GM19438 (cell line): Measurements from ENCODE around the gene CPNE9.

Experiments
- ATAC-seq: cut with Tn5 transposase; IDR thresholded peaks from one replicate; pipeline ENCODE4 v1.9.1; 2021; ENCODE audit warnings: low read depth; ENCODE audit not compliant: unreplicated experiment

Gene CPNE9

GRCh38 chr3:9743548-9743947 is 39.9 kb downstream of the CPNE9 start:
- ATAC-seq, result no peak

DNA sequence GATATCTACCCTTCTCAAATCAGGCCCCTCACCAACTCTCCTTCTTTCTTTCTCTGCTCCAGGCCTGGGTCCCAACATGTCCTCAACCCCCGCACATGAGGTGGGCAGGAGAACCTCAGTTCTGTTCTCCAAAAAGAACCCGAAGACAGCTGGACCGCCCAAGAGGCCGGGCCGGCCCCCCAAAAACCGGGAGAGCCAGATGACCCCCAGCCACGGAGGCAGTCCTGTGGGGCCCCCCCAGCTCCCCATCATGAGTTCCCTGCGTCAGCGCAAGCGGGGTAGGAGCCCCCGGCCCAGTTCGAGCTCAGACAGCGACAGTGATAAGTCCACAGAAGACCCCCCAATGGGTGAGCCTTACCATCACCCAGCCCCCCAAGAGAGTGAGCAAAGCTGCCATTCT is 40.5 kb downstream of the CPNE9 start:
- ATAC-seq, result no peak

GRCh38 chr3:9745521-9745920 is 41.9 kb downstream of the CPNE9 start:
- no peak for ATAC-seq

DNA sequence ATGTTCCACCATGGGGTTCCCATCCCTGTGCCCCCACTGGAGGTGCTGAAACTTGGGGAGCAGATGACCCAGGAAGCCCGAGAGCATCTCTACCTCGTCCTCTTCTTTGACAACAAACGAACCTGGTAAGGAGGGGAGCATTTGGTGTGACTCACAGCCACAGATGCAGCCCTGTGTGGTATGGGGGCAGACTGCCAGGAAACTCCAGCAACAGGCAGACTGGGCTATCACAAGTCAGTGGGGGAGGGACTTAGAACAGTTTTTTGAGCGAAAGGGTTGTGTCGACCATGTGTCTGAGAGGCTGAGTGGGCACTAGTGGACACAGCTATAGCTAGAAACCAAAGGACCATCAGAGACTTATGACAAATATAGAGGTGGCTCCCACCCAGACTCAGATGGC is 42.7 kb downstream of the CPNE9 start:
- ATAC-seq, result no peak

GRCh38 chr3:9747267-9747666 is 43.6 kb downstream of the CPNE9 start:
- ATAC-seq, result no peak

- no peak for ATAC-seq
These were observed 44.4 kb downstream of the CPNE9 start for GRCh38 chr3:9748031-9748430.

DNA sequence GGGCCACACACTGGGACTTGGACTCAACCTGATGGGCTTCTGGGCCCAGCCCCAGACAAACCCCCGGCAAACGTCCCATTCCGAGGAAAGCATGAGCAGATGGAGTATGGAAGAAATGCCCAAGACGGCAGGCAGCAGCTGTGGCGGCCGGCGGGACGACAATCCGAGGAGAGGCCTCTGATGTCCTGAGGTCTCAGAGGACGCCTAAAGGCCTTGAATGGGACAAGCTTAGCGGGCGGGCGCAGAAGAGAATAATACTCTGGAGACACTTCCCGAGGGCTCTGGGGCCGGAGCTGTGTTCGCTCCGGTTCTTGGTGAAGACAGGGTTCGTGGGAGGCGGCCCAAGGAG is 45.6 kb downstream of the CPNE9 start:
- ATAC-seq, result peak; percentile 4

GRCh38 chr3:9749645-9750555 is 46.3 kb downstream of the CPNE9 start, which contains the start of gene OGG1:
Gene OGG1 (plus strand): TSS chr3:9749952. CDS start chr3:9750287, 335 bp downstream.
- peak; percentile 93 for ATAC-seq

DNA sequence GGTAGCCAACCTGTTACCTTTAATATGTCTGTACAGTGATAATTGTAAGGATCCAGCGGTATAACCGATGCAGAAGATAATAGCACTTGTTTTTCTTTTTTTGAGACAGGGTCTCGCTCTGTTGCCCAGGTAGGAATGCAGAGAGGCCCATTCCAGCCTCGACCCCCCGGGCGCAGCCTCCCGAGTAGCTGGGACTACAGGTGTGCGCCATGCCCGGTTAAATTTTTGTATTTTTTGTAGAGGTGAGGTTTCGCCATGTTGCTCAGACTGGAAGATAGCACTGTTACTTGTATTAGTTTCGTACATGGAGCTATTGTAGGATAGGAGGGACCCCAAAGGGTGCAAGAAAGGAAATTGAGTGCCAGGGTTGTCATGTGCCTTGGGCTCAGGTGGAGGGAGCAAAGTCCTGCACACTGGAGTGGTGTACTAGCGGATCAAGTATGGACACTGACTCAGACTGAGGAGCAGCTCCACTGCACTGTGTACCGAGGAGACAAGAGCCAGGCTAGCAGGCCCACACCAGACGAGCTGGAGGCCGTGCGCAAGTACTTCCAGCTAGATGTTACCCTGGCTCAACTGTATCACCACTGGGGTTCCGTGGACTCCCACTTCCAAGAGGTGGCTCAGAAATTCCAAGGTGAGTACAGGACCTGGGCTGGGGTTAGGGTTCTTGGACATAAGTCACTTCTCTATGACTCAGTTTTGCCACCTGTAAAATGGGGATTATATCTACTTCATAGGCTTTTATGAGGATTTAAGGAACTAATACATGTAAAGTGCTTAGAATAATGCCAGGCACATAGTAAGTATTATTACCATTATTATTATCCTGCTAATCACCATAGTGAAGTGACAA is 47.2 kb downstream of the CPNE9 start:
- no peak for ATAC-seq

GRCh38 chr3:9754678-9755077 is 51.0 kb downstream of the CPNE9 start:
- ATAC-seq, result no peak

DNA sequence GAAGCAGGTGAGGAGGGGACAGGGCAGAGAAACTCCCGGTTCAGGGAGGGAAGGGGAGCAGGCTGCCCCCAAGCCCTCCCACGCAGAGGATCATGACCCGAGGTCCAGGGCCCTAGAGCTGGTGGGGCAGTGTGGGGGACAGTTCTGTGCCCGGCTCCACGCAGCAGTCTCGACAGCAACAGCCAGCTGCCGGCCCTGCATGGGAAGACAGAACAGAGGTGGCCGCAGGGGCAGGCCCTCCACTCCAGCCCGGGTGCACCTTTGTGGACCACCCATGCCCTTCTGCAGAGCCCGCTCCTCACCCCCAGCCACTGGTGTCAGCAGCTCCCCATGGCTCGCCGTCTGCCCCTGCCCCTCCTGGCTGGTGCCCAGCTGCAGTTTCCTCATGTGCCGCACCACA is 53.8 kb downstream of the CPNE9 start:
- no peak for ATAC-seq

DNA sequence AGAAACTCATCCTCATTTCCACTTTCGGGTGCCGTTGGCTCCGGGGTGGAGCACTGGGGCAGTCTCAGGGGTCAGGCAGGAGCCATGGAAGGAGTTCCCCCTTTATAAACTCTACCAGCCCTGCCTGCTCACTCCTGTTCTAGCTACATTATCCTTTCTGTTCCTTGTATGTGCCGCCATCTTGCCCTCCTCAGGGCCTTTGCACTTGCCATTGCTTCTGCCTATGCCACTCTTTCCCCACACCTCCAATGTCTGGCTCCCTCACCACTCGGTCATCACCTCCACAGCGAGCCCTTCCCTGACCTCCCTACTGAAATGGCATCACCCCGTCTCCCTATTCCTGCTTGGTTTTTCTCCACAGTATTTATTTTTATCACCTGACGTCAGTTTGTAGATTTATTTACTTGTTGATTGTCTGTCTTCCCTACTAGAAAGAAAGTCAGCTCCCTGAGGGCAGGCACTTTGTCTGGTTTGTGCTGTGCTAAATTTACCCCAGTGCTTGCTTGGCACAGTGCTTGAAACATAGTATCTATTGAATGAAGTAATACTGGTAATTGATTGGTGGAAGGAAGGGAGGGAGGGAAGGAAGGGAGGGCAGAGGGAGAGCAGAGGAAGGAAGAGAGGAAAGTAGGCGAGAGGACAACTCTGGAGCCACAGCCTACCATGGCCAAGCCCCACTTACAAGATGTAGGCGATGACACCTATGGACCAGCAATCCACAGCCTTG is 57.3 kb downstream of the CPNE9 start:
- ATAC-seq, result no peak

DNA sequence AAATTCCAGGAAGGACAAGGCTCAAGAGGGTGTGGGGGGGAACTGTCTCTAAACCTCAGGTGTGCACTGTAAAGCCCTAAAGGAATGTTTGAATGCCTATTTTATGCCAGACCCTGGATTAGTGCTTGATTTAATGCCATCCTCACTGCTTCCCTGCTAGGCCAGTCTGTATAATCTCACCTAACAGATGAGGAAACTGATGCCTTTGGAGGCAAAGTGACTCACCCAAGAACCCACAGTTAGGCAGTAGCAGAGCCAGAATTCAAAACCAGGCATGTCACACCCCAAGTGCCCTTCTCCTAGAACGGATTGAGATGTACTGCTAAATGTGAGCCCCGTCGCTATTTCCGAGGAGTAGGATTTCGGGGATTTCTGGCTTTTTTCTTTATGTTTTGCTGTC is 58.3 kb downstream of the CPNE9 start:
- ATAC-seq, result no peak

- ATAC-seq, result no peak
These were observed 59.2 kb downstream of the CPNE9 start for GRCh38 chr3:9762871-9763270.

DNA sequence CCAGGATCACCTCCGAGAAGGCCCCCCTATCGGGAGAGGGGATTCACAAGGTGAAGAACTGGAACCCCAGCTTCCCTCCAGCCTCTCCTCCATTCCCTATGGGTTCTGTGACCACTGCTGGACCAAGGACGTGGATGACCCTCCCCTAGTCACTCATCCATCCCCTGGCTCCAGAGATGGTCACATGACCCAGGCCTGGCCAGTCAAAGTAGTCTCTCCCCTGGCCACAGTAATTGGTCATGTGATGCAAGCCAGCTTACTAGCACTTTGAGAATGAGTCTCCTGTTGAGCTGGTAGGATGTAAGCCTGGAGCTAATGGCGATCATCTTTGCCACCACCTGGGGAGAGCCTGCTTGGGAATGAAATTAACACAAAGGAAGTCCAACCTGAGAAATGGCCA is 62.2 kb downstream of the CPNE9 start:
- no peak for ATAC-seq

DNA sequence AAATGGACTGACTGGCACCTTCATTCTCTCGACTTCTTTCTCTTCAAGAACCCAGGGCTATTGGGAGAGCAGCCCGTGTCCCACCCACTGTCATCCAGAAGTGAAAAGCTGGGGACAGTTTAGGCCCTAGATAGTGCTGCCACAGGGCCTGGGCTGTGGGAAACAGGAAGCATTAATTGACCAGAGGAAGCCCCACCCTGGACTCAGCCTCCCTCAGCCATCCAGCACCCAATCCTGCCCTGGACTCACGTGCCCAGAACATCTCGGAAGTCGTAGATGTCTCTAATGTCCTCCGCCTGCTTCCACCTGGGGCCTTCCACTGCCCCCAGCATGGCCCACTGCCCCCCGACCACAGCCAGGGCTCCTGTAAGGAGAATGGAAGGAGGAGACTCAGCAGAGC is 63.8 kb downstream of the CPNE9 start:
- no peak for ATAC-seq

DNA sequence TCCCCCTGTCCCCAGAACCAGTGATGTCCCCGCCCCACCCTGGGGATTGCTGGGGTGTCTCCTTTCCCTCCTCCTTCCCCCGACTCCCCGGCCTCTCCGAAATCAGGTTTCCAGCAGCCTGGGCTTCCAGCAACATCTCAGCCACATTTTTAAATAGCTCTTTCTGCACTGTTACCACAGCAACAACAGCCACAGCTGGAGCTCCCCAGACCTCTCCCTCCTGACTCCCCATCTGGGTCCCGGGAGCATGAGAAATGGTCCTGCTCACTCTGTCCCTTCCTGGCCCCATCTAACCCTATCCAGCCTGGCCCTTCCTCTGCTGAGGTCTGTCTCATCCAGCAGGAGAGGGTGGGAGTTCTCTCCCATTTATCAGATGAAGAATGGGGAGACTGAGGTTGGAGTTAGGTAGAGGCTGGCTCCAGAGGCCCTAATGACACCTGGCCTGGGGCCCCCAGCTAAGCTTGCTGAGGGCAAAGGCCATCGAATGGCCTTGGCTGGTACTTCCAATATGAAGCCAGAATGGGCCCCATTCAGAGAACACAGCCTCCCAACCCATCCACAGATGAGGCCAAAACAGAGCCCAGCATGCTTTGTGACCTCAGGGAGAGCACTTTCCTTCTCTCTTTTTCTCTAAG is 64.6 kb downstream of the CPNE9 start:
- ATAC-seq, result no peak

- no peak for ATAC-seq
These were observed 65.4 kb downstream of the CPNE9 start for GRCh38 chr3:9769012-9769411.

- ATAC-seq, result no peak
These were observed 66.0 kb downstream of the CPNE9 start, which contains the start of gene CAMK1 for GRCh38 chr3:9769426-9770275. Gene CAMK1 (minus strand): TSS chr3:9769947. CDS start chr3:9767749, 2,198 bp downstream.
